Endothelial cell of umbilical vein (primary cell): ENCODE data around the gene STK38.

ENCODE experiments used
- EZH2 ChIP-seq: IDR thresholded peaks from 2 replicates; pipeline ENCODE4 v1.6.1; 2012; ENCODE audit warnings: borderline replicate concordance, low read depth, mild to moderate bottlenecking, moderate library complexity, low read length, inconsistent platforms; ENCODE audit not compliant: severe bottlenecking
- MYC ChIP-seq: IDR thresholded peaks from one replicate; pipeline ENCODE4 v1.6.1; 2011; ENCODE audit warnings: mild to moderate bottlenecking, low read depth, low read length
- POLR2A ChIP-seq: IDR thresholded peaks from 2 replicates; pipeline ENCODE4 v1.6.1; 2012; ENCODE audit warnings: low read depth, mild to moderate bottlenecking, control low read depth, low read length
- POLR2AphosphoS5 ChIP-seq: IDR thresholded peaks from 2 replicates; pipeline ENCODE4 v1.6.1; 2012; ENCODE audit warnings: low read depth, mild to moderate bottlenecking, control low read depth, low read length, moderate library complexity; ENCODE audit not compliant: insufficient read depth
- TF ChIP-seq, protein P1 (sequence below), 2 donors: IDR thresholded peaks; 1 replicate in 1 of 2; 2 replicates in 1 of 2; pipeline ENCODE4 v1.5.1; 2011; ENCODE audit warnings: low read length in 2 of 2, mild to moderate bottlenecking in 2 of 2, moderate library complexity in 2 of 2, control low read depth in 1 of 2, inconsistent platforms in 1 of 2, low read depth in 1 of 2; ENCODE audit not compliant: insufficient read depth in 1 of 2; ENCODE audit errors: extremely low read depth in 1 of 2
- TF ChIP-seq, protein P2 (sequence below): IDR thresholded peaks from 2 replicates; pipeline ENCODE4 v1.6.1; 2011; ENCODE audit not compliant: insufficient read depth, insufficient read length

DNA sequence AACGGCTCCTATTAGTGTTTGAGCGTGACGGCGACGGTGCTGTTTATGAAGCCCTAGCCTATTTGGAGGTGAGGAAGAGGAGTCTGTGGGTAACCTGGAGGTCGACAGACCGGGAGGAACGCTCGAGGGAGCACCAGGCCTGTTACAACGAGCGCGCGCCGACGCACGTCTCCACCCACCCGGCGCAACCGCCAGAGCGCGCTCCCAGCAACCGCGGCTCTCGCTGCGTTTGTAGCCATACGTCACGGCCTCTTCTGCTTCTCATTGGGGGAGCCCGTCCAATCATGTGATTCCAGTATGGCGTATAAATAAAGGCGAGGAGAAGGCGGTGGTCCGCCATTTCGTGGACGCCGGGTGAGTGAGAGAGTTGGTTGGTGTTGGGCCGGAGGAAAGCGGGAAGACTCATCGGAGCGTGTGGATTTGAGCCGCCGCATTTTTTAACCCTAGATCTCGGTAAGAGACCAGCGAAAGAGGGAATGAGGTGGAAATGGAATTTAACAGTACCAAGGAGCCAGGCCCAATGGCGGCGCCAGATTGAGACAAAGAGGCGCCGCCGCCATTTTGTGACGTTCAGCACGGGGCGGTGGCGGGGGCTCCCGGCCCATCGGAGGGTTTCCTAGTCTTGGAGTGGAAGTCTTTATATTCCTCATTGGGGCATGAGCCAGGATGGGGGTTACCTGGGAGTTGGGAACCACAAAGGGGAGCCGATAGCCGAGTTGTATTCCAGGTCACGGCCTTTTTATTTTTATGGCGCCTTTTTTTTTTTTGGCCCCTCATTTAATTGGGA is 46.9 kb upstream of the STK38 start, which contains the start of gene SRSF3:
- TF ChIP-seq, protein P1, sequence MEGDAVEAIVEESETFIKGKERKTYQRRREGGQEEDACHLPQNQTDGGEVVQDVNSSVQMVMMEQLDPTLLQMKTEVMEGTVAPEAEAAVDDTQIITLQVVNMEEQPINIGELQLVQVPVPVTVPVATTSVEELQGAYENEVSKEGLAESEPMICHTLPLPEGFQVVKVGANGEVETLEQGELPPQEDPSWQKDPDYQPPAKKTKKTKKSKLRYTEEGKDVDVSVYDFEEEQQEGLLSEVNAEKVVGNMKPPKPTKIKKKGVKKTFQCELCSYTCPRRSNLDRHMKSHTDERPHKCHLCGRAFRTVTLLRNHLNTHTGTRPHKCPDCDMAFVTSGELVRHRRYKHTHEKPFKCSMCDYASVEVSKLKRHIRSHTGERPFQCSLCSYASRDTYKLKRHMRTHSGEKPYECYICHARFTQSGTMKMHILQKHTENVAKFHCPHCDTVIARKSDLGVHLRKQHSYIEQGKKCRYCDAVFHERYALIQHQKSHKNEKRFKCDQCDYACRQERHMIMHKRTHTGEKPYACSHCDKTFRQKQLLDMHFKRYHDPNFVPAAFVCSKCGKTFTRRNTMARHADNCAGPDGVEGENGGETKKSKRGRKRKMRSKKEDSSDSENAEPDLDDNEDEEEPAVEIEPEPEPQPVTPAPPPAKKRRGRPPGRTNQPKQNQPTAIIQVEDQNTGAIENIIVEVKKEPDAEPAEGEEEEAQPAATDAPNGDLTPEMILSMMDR (IDR thresholded peaks at IDR 0.05; ENCODE audit: extremely low read depth in 1 of 2, insufficient read depth in 1 of 2, low read depth in 1 of 2, low read length in 2 of 2) = peak; percentile 23 to 61
- TF ChIP-seq POLR2A (peak; percentile 100), POLR2AphosphoS5 (peak; percentile 100), MYC (no peak), EZH2 (no peak)
- TF ChIP-seq, protein P2, sequence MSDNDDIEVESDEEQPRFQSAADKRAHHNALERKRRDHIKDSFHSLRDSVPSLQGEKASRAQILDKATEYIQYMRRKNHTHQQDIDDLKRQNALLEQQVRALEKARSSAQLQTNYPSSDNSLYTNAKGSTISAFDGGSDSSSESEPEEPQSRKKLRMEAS = peak; percentile 73
